ENCODE results near the gene NAT14.

NAT14 gene

GRCh38 chr19:55536366-55536765 lies 51.4 kb downstream of the NAT14 start:
- DNase-seq (ENCODE audit: low read depth, low spot score): no peak

Data from iPS DF 19.7 (cell line).